GM21529 (cell line): ENCODE data around the gene SLC7A10.
"Not testable (repeated sequence)": the region's sequence is repeated elsewhere in the genome, so short reads cannot be mapped to it uniquely, and the experiment has no call there.

Experiments used
- ATAC-seq: cut with Tn5 transposase; IDR thresholded peaks from one replicate; pipeline ENCODE4 v1.9.1; 2021; ENCODE audit not compliant: unreplicated experiment

The SLC7A10 gene

GRCh38 chr19:33219261-33219815 lies 6.3 kb downstream of the SLC7A10 start:
- ATAC-seq = no peak

GRCh38 chr19:33217881-33218280 lies 7.8 kb downstream of the SLC7A10 start:
- ATAC-seq = no peak

- ATAC-seq = no peak
Measured at GRCh38 chr19:33216198-33216830, 9.3 kb downstream of the SLC7A10 start.

GRCh38 chr19:33215438-33216197 lies 10.0 kb downstream of the SLC7A10 start:
- no peak for ATAC-seq

GRCh38 chr19:33214596-33214995 lies 11.1 kb downstream of the SLC7A10 start:
- no peak for ATAC-seq

GRCh38 chr19:33212436-33213172 lies 13.0 kb downstream of the SLC7A10 start:
- no peak for ATAC-seq

- no peak for ATAC-seq
Measured at GRCh38 chr19:33211794-33212435, 13.7 kb downstream of the SLC7A10 start.

GRCh38 chr19:33210266-33210940 lies 15.2 kb downstream of the SLC7A10 start:
- no peak for ATAC-seq

GRCh38 chr19:33209850-33210230 lies 15.8 kb downstream of the SLC7A10 start:
- ATAC-seq = not testable (repeated sequence)

GRCh38 chr19:33208904-33209849 lies 16.5 kb downstream of the SLC7A10 start:
- ATAC-seq = no peak

GRCh38 chr19:33208371-33208895 lies 17.2 kb downstream of the SLC7A10 start:
- no peak for ATAC-seq

- ATAC-seq = no peak
Measured at GRCh38 chr19:33207903-33208302, 17.7 kb downstream of the SLC7A10 start.

GRCh38 chr19:33207040-33207620 lies 18.5 kb downstream of the SLC7A10 start:
- no peak for ATAC-seq

GRCh38 chr19:33206261-33207039 lies 19.2 kb downstream of the SLC7A10 start:
- ATAC-seq = no peak

- ATAC-seq = no peak
Measured at GRCh38 chr19:33205531-33206260, 20.0 kb downstream of the SLC7A10 start.

GRCh38 chr19:33205110-33205509 lies 20.5 kb downstream of the SLC7A10 start:
- no peak for ATAC-seq
